Stimulated activated CD8-positive, alpha-beta memory T cell treated with anti-CD3 and anti-CD28 coated beads, Interleukin-12 subunit alpha, Interleukin-12 subunit beta, amount 100 ng/mL, for 24 hours (primary cell): ENCODE measurements around the gene HOXB4.

Experiments used
- DNase-seq: peaks from one replicate; pipeline ENCODE4 v3.0.0-alpha.2; 2020; ENCODE audit errors: extremely low read depth

Gene HOXB4

DNA sequence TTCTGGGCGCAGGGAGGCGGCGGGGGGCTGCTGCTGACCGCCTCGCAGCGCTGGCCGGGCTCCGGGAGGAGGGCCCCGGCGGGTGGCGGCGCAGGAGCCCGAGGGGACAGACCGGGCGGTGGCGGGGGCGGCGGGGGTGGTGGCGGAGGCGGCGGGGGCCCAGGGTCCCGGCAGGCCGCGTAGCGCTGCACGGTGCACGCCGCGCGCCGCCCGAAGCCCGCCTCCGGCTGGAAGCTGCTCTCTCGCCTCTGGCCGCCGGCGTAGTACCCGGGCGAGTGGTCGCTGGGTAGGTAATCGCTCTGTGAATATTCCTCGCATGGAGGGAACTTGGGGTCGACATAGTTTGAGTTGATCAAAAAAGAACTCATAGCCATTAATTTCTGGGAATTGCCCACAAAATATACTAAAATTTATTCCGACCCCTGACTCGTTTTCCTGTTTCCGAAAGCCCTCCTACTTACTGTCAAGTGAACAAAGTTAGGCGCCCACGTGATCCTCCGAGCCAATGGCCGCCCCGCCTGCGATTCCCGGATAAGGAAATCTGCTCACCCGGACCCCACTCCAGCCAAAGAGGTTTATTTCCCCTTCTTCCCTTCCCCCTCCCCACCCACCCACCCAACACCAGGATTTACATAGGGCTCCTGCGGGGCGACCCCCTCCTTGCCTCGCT is at the start of gene HOXB4:
Gene HOXB4 (minus strand): TSS at position 405 of the 670 bp plus-strand sequence. CDS start 31 bp downstream, at position 374.
- no peak for DNase-seq

GRCh38 chr17:48627118-48627597 is 49.0 kb upstream of the HOXB4 start:
- DNase-seq, result no peak

GRCh38 chr17:48626245-48627117 is 48.3 kb upstream of the HOXB4 start, which contains the start of gene HOXB9:
HOXB9 (minus strand) TSS chr17:48626358; CDS start chr17:48626269, 89 bp downstream.
- DNase-seq, result no peak

DNA sequence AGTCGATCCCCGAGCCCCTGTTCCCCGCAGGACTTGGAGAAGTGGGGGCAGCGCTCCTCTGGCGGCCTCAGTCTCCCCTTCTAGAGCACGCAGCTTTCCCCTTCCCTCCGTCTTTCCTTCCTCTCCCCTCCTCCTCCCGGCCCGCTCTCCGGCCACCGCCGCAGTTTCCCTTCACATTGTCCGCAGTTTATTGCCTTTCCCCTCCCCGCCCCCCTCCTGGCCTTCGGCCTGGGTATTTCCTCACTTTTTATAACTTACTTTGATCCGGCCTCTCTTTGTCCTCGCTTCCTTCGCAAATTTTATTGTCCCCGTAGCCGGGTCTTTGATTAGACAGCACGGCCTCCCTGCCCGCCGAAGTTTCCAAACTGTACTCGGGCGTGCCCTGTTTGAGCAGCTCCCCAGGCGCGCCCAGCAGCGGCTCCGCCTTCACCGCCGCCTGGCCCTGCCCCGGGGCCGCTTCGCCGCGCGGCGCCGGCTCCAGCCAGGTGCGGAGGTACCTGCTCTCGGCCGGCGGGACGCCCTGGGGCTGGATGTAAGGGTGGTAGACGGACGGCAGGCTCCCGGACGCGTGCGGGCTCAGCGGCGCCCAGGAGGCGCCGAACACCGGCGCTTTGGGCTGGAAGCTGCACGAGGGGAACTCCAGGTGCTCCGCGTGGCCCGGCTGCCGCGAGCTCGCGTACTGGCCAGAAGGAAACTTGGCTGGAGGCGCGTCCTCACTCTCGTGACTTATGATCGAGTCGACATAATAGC is 47.5 kb upstream of the HOXB4 start:
- no peak for DNase-seq

GRCh38 chr17:48624544-48625494 is 46.7 kb upstream of the HOXB4 start:
- no peak for DNase-seq

DNA sequence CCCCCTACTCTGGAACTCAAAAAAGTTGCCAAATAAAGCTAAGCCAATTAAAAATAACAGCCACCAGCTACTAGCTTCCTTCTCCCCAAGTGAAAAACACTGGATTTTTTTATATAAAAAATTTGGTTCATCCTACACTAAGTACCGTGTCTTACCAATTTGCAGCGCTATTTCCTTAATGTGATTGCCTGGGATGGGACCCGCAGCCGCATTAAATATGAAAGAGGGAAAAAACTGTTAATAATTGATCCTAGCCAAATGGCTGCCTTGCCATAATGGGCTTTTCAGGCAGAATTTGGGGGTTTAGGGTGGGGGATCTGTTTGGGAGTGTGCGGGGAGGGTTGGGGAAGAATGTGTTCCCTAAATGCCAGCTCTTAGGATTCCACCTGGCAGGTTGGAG is 46.0 kb upstream of the HOXB4 start:
- no peak for DNase-seq

GRCh38 chr17:48623583-48623982 is 45.4 kb upstream of the HOXB4 start:
- no peak for DNase-seq

- DNase-seq, result no peak
Observed at GRCh38 chr17:48622857-48623256, 44.7 kb upstream of the HOXB4 start.

GRCh38 chr17:48621410-48622392 is 43.6 kb upstream of the HOXB4 start:
- DNase-seq, result no peak

DNA sequence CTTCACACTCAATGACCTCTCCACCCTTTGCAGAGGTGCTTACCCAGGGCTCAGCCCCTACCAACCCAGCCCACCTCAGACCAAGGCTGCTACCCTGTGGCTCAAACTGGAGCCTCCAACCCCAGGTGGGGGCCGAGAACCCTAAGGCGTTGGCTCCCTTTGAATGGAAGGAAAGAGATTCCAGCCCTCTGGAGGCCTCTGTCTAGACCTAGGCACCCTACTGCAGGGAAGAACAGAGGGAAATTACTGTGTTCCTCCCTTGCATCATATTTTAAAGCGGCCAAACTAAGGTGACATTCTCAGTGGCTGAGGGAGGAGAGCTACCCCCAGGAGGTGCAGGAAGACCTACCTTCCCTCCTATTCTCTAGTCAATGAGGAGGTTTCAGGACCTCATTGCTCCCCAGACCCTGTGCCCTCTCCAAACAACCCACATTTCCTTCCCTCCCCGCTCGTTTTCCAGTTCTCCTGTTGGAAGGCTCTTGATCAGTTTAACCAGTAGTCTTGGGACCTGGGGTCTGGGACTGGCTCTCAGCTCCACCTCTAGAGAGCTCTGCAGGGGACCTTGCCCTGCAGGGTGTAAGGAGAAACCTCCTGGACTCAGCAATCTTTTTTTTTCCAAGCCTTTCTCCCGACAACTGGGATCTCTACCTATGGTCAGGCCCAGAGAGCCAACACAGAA is 42.5 kb upstream of the HOXB4 start:
- no peak for DNase-seq

DNA sequence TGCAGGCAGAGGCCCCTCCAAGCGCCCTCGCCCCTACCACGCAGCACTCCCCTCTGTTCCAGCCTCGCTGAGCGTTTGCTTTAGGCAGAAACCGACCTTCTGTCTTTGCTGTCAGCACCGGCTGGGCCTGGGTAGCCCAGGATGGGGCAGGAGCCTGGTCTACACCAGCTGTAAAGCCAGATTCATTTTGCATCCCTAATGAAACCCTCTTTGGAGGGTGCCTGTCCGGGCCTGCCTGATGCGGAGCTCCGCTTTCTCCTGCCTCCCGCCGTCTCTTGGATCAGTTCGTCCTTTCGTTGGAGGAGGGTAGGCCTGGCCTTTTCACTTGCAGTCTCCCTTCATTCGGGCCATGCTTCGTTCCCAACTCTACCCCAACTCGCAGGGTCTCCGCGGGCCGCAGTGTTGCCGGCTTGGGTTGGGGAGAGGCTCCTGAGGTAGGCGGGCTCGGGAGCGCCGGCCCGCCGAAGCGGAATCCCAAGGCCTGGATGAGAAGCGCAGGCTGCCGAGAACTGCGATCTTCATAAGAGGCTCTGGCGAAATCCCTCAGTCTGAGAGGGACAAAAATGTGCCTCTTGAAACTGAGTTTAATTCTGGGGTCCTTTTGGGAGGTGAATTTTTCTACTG is 41.8 kb upstream of the HOXB4 start:
- no peak for DNase-seq

DNA sequence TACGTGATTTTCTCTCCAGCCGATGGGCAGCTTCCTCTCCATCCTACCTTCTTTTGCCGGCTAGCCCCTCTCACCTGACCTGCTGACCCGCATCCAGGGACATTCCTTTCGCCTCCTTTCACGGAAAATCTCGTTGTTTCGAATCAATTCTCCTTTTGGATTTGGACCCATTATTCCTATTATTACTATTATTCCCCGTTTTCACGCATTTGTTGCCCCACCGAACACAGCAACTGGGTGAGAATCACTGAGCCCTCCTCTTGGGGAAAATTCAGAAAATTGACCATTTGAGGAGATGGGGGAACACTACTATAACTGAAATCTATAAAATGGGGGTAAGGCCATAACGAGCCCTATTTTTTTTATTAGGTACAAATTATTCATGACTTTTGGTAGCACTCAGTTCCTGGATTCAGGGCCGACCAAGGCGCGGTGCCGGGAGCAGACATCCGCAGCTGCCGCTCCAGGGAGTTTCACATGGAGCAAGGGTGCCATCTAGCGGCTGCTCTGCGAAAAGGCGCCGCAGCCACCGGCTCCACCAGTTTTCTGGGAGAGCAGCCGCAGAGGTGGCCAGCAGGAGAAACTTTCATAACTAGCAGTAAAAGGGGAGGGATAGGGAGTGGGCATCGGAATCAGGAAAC is 40.2 kb upstream of the HOXB4 start:
- no peak for DNase-seq

GRCh38 chr17:48617471-48618255 is 39.5 kb upstream of the HOXB4 start:
- DNase-seq, result no peak

DNA sequence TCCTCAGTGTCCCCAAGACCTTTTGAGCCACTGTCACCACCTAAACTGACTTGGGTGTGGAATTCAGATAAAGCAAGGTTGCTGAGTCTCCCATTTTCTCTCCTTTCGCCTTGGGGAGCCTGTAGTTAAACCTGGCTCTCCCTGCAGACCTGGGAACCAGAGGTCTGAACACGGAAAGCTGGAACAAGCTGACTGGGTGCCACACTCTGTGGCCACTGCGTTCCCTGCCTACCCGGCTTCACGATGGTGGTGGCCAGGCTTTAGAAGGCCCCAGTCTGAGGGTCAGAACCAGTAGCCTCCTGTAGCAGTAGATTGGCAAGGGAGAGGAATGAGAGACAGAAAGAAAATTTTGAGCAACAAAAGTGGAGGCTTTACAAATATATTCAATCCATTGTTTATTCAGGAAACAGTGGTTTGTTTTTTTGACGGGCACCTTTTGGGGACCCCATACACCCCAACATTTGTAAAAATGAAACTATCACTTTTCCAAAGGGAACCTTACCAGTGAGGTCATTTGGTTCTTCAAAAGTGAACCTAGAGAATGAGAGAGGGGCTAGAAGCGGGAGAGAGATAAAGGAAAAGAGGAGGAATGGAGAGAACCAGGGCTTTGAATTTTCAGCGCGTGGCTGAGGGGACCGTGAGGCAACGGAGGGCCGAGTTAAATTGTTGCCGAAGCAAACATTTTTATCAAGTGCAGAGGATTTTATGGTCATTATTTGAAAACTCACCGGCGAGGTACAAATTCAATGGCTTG is 38.7 kb upstream of the HOXB4 start:
- no peak for DNase-seq

GRCh38 chr17:48615963-48616716 is 38.0 kb upstream of the HOXB4 start:
- DNase-seq, result no peak
